HepG2 (cell line): Measurements from ENCODE around the gene KRT10. TPM values are rescaled to one million over a fixed set of nuclear protein-coding genes. Genes with fewer than 3 reads are reported as not detected.

Experiments used
- polyA plus RNA-seq, 8 experiments: library from polyadenylated mRNA; depleted of rRNA in 3 of 8; stranded (reverse) in 7 of 8; unstranded in 1 of 8; fragments of >200 nt; fragmentation: Illumina TruSeq in 4 of 8; extraction: Trizol in 4 of 8; gene quantifications; 2 replicates each; pipeline versions ENCODE4 v1.2.1 to v1.2.3, GENCODE V29; 2011 to 2016; ENCODE audit warnings: low read depth in 4 of 8, missing spikeins in 1 of 8, mixed read lengths in 1 of 8; ENCODE audit not compliant: insufficient read depth in 1 of 8
- total RNA-seq, 5 experiments: library from RNA; depleted of rRNA; stranded (reverse); fragments of >200 nt; fragmentation: Illumina TruSeq; extraction: Trizol; gene quantifications; 2 replicates each; pipeline ENCODE4 v1.2.3, GENCODE V29; 2016; ENCODE audit warnings: low read depth in 1 of 5

The KRT10 gene
- total and polyA plus RNA-seq, 2 of the 13 experiments (the other 11 are each of a cell fraction or from before 2014, with no cell fraction given) = 25.1 to 27.5 TPM

Other genes starting within 250 kb of the KRT10 start
- gene SMARCE1, start 174.8 kb downstream of the KRT10 start, total RNA-seq (2016; rRNA removed; fragmentation: Illumina TruSeq; extraction: Trizol) = 127 and 168 TPM in 2 replicates
- 34.6 and 43.5 TPM in 2 replicates for gene SMARCE1, start 174.8 kb downstream of the KRT10 start, polyA plus RNA-seq (2011; rRNA removed)
- not detected in 2 replicates for gene KRT222, start 157.4 kb downstream of the KRT10 start, total RNA-seq (2016; rRNA removed; fragmentation: Illumina TruSeq; extraction: Trizol)
- not detected in 2 replicates for gene KRT222, start 157.4 kb downstream of the KRT10 start, polyA plus RNA-seq (2011; rRNA removed)
- gene KRT24, start 118.9 kb downstream of the KRT10 start, total RNA-seq (2016; rRNA removed; fragmentation: Illumina TruSeq; extraction: Trizol) = not detected in 2 replicates
- gene KRT24, start 118.9 kb downstream of the KRT10 start, polyA plus RNA-seq (2011; rRNA removed) = not detected in 2 replicates
- gene KRT25, start 67.3 kb downstream of the KRT10 start, total RNA-seq (2016; rRNA removed; fragmentation: Illumina TruSeq; extraction: Trizol) = not detected in 2 replicates
- gene KRT25, start 67.3 kb downstream of the KRT10 start, polyA plus RNA-seq (2011; rRNA removed) = not detected in 2 replicates
- not detected in 2 replicates for gene KRT26, start 50.4 kb downstream of the KRT10 start, total RNA-seq (2016; rRNA removed; fragmentation: Illumina TruSeq; extraction: Trizol)
- not detected in 2 replicates for gene KRT26, start 50.4 kb downstream of the KRT10 start, polyA plus RNA-seq (2011; rRNA removed)
- not detected in 2 replicates for gene KRT27, start 40.1 kb downstream of the KRT10 start, total RNA-seq (2016; rRNA removed; fragmentation: Illumina TruSeq; extraction: Trizol)
- gene KRT27, start 40.1 kb downstream of the KRT10 start, polyA plus RNA-seq (2011; rRNA removed) = not detected in 2 replicates
- gene KRT28, start 22.7 kb downstream of the KRT10 start, total RNA-seq (2016; rRNA removed; fragmentation: Illumina TruSeq; extraction: Trizol) = not detected in 2 replicates
- gene KRT28, start 22.7 kb downstream of the KRT10 start, polyA plus RNA-seq (2011; rRNA removed) = not detected in 2 replicates
- gene KRT12, start 44.6 kb upstream of the KRT10 start, total RNA-seq (2016; rRNA removed; fragmentation: Illumina TruSeq; extraction: Trizol) = 0.07 TPM in 1 of 2 replicates, not detected in the other
- 0.09 and 0.31 TPM in 2 replicates for gene KRT12, start 44.6 kb upstream of the KRT10 start, polyA plus RNA-seq (2011; rRNA removed)
- 0.13 and 0.14 TPM in 2 replicates for gene KRT20, start 62.6 kb upstream of the KRT10 start, total RNA-seq (2016; rRNA removed; fragmentation: Illumina TruSeq; extraction: Trizol)
- 0.20 and 1.0 TPM in 2 replicates for gene KRT20, start 62.6 kb upstream of the KRT10 start, polyA plus RNA-seq (2011; rRNA removed)
- gene KRT23, start 115.0 kb upstream of the KRT10 start, total RNA-seq (2016; rRNA removed; fragmentation: Illumina TruSeq; extraction: Trizol) = 24.7 and 32.9 TPM in 2 replicates
- 48.4 and 51.1 TPM in 2 replicates for gene KRT23, start 115.0 kb upstream of the KRT10 start, polyA plus RNA-seq (2011; rRNA removed)
- 0.07 TPM in 1 of 2 replicates, not detected in the other for gene KRT39, start 144.3 kb upstream of the KRT10 start, total RNA-seq (2016; rRNA removed; fragmentation: Illumina TruSeq; extraction: Trizol)
- gene KRT39, start 144.3 kb upstream of the KRT10 start, polyA plus RNA-seq (2011; rRNA removed) = 1.2 and 1.6 TPM in 2 replicates
- not detected in 2 replicates for gene KRT40, start 161.7 kb upstream of the KRT10 start, total RNA-seq (2016; rRNA removed; fragmentation: Illumina TruSeq; extraction: Trizol)
- not detected in 2 replicates for gene KRT40, start 161.7 kb upstream of the KRT10 start, polyA plus RNA-seq (2011; rRNA removed)
- not detected in 2 replicates for gene KRTAP3-3, start 171.6 kb upstream of the KRT10 start, total RNA-seq (2016; rRNA removed; fragmentation: Illumina TruSeq; extraction: Trizol)
- gene KRTAP3-3, start 171.6 kb upstream of the KRT10 start, polyA plus RNA-seq (2011; rRNA removed) = not detected in 2 replicates
- gene KRTAP3-2, start 177.3 kb upstream of the KRT10 start, total RNA-seq (2016; rRNA removed; fragmentation: Illumina TruSeq; extraction: Trizol) = not detected in 2 replicates
- not detected in 2 replicates for gene KRTAP3-2, start 177.3 kb upstream of the KRT10 start, polyA plus RNA-seq (2011; rRNA removed)
- gene KRTAP3-1, start 186.5 kb upstream of the KRT10 start, total RNA-seq (2016; rRNA removed; fragmentation: Illumina TruSeq; extraction: Trizol) = 0.29 and 0.81 TPM in 2 replicates
- gene KRTAP3-1, start 186.5 kb upstream of the KRT10 start, polyA plus RNA-seq (2011; rRNA removed) = 3.7 and 3.8 TPM in 2 replicates
- not detected in 2 replicates for gene KRTAP1-5, start 204.6 kb upstream of the KRT10 start, total RNA-seq (2016; rRNA removed; fragmentation: Illumina TruSeq; extraction: Trizol)
- 0.07 and 0.09 TPM in 2 replicates for gene KRTAP1-5, start 204.6 kb upstream of the KRT10 start, polyA plus RNA-seq (2011; rRNA removed)
- gene KRTAP1-4, start 207.6 kb upstream of the KRT10 start, total RNA-seq (2016; rRNA removed; fragmentation: Illumina TruSeq; extraction: Trizol) = not detected in 2 replicates
- gene KRTAP1-4, start 207.6 kb upstream of the KRT10 start, polyA plus RNA-seq (2011; rRNA removed) = not detected in 2 replicates
- gene KRTAP1-3, start 212.3 kb upstream of the KRT10 start, total RNA-seq (2016; rRNA removed; fragmentation: Illumina TruSeq; extraction: Trizol) = not detected in 2 replicates
- gene KRTAP1-3, start 212.3 kb upstream of the KRT10 start, polyA plus RNA-seq (2011; rRNA removed) = not detected in 2 replicates
- gene KRTAP1-1, start 218.8 kb upstream of the KRT10 start, total RNA-seq (2016; rRNA removed; fragmentation: Illumina TruSeq; extraction: Trizol) = not detected in 2 replicates
- gene KRTAP1-1, start 218.8 kb upstream of the KRT10 start, polyA plus RNA-seq (2011; rRNA removed) = not detected in 2 replicates
- gene KRTAP2-1, start 224.7 kb upstream of the KRT10 start, total RNA-seq (2016; rRNA removed; fragmentation: Illumina TruSeq; extraction: Trizol) = not detected in 2 replicates
- gene KRTAP2-1, start 224.7 kb upstream of the KRT10 start, polyA plus RNA-seq (2011; rRNA removed) = not detected in 2 replicates
- gene KRTAP2-2, start 232.6 kb upstream of the KRT10 start, total RNA-seq (2016; rRNA removed; fragmentation: Illumina TruSeq; extraction: Trizol) = not detected in 2 replicates
- gene KRTAP2-2, start 232.6 kb upstream of the KRT10 start, polyA plus RNA-seq (2011; rRNA removed) = not detected in 2 replicates
- gene KRTAP2-3, start 237.5 kb upstream of the KRT10 start, total RNA-seq (2016; rRNA removed; fragmentation: Illumina TruSeq; extraction: Trizol) = not detected in 2 replicates
- 0.24 and 0.25 TPM in 2 replicates for gene KRTAP2-3, start 237.5 kb upstream of the KRT10 start, polyA plus RNA-seq (2011; rRNA removed)
- not detected in 2 replicates for gene KRTAP2-4, start 243.3 kb upstream of the KRT10 start, total RNA-seq (2016; rRNA removed; fragmentation: Illumina TruSeq; extraction: Trizol)
- gene KRTAP2-4, start 243.3 kb upstream of the KRT10 start, polyA plus RNA-seq (2011; rRNA removed) = not detected in 2 replicates